Measurements from ENCODE around the gene RAMP2.

Gene RAMP2

GRCh38 chr17:42809250-42809649 lies 48.2 kb downstream of the RAMP2 start:
- Histone ChIP-seq H3K4me1 (ENCODE audit: insufficient read depth, insufficient read length) (no peaks in the 10 kb centered on the region), H3K36me3 (ENCODE audit: insufficient read depth, insufficient read length, low read length) (peaks cover 40% of the 10 kb centered on the region), H3K9ac (ENCODE audit: insufficient read length, low read depth) (no peak overlapping the region), H3K9me3 (ENCODE audit: insufficient read depth, low read length) (no peaks in the 10 kb centered on the region), H3K4me3 (ENCODE audit: insufficient read length, low read depth) (no peak overlapping the region), H3K27me3 (ENCODE audit: insufficient read depth, insufficient read length) (no peaks in the 10 kb centered on the region)
- no peak for DNase-seq (ENCODE audit: low read depth, low spot score)
- TF ChIP-seq SUZ12 (IDR thresholded peaks at IDR 0.05; ENCODE audit: extremely low read depth, insufficient read depth, insufficient read length) (no peak), YY1 (IDR thresholded peaks at IDR 0.05; ENCODE audit: insufficient read depth, insufficient read length) (no peak), ZNF274 (IDR thresholded peaks at IDR 0.05; ENCODE audit: low read depth, low read length) (no peak)

Data from NT2/D1 (cell line).